Middle frontal gyrus (tissue), 1 donor: Measurements from ENCODE around the gene KAT6B.
"Not testable (repeated sequence)": the region's sequence is repeated elsewhere in the genome, so short reads cannot be mapped to it uniquely, and the experiment has no call there.

Experiments
- DNase-seq: peaks from one replicate; pipeline ENCODE4 v3.0.0-alpha.2; 2015; ENCODE audit warnings: low spot score; ENCODE audit errors: extremely low spot score

The KAT6B gene

DNA sequence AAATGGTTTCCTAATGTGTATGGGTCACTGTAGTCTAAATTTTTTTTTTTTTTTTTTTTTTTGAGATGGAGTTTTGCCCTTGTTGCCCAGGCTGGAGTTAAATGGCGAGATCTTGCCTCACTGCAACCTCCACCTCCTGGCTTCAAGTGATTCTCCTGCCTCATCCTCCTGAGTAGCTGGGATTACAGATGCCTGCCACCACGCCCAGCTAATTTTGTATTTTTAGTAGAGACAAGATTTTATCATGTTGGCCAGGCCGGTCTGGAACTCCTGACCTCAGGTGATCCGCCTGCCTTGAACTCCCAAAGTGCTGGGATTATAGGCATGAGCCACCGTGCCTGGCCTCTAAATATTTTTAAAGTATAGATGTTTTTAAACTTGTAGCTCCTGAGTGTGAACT, 94.7 kb downstream of the KAT6B start:
- DNase-seq, result not testable (repeated sequence)

DNA sequence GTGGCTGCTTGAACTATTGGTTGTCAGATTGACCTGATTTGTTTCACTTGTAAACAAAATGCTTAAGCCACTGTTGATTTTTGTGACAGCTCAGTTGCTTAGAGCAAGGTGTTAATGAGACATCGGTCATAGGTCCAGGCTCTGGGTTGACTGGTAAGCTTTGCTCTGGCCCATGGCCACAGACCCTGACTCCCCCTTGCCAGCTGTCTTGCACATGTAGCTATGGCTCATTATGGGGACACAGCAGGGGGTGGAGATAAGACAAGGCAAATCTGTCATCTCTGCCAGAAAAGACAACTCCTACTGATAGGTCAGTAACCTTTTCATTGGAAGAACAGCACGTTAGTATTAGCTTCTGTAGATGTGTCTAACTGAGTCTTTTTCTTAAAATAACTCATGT, 95.3 kb downstream of the KAT6B start:
- no peak for DNase-seq

DNA sequence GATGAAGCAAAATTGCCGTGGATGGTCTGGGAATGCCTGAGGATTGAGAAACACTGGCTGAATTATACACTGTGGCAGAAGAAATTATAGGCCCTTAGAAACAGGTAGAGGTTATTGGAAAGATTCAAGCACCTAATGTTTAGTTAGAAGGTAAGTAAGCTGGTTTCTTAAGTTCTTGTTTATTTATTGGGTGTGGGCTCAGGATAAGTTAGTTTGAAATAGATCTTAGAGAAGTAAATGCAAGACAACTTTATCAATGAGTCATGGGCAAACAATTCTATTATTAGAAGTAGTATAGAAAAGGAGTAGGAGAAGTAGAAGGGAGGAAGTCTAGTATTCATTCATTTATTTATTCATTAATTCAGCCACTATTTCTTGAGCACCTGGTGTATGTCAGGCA, 96.5 kb downstream of the KAT6B start:
- DNase-seq, result no peak

DNA sequence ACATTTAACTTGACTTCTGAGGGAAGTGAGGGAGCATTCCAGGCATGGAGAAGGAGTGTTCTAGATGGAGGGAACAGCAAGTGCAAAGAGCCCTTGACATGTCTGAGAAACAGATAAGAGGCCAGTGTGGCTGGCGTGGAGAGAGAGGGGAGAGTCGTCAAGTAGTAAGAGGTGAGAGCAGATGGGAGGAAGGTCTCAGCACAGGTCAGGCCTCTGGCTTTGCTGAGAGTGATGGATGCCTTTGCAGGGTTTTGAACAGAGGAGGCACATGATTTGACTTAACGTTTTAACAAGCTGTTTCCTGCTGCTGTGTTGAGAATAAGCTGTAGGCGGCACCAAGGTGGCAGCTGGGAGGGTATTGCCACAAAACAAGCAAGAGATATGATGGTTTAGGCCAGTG, 97.2 kb downstream of the KAT6B start:
- no peak for DNase-seq

DNA sequence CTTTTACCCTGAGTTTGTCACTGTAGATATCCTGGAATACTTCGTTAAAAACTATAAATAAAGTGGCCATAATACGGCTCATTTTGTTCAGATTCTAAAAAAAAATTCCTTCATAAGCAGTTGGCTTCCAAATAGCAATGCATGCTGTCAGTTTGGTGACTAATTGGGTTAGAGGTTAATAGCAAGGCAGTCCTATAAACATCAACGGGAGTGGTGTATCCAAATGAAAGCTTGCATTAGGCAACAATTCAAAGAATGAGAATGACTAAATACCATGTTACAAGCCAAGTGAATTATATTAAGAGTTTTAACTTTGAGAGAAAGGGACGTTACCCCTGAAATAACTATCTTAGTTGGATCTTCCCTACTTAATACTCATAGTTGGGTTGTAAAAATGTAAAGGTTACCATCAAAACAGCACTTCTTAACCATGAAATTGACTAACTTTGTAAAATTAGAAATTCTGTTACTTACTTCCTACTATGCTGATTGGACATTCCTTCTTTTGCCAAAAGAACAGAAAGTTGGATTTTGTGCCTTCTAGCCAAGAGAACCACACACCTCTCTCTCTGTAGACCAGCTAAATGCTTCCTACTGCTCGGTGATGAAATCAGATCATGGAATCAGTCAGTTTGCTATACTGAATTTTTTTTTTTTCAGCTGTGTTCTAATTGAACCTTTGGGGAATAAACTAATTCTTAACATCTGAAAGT, 98.0 kb downstream of the KAT6B start:
- no peak for DNase-seq

DNA sequence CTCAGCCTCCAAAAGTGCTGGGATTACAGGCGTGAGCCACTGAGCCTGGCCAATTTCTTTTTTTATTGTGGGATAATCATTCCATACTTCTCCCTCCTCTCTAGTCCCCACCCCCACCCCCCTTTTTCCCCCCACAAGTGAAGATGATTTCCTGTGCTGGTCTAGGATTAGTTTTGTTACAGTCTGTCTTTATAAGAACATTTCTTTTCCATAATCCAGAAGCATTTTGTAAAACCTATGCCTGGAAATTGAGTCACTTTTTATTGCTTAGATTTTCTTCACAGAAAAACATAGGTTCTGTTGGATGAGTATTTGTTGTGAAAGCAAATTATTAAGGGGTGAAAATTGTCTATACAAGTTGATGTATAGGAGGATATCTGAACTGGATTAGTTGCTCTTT, 98.9 kb downstream of the KAT6B start:
- DNase-seq, result no peak

DNA sequence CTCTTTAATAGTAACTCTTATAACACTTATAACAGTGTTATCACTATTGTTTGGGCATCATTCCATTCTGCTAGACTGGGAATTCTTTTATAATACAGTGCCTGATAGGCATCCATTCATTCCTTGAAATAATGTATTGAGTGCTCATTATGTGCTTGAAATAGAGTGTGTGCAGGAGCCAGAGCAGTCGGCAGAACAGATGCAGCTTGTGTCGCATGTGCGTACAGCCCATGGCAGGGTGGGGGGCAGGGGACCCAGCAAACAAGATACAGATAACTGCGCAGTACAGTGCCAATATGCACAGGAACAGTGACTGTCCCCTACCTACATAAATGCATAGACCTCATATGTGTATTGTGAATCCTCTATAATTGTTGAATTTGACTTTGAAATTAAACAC, 99.3 kb downstream of the KAT6B start:
- DNase-seq, result no peak

DNA sequence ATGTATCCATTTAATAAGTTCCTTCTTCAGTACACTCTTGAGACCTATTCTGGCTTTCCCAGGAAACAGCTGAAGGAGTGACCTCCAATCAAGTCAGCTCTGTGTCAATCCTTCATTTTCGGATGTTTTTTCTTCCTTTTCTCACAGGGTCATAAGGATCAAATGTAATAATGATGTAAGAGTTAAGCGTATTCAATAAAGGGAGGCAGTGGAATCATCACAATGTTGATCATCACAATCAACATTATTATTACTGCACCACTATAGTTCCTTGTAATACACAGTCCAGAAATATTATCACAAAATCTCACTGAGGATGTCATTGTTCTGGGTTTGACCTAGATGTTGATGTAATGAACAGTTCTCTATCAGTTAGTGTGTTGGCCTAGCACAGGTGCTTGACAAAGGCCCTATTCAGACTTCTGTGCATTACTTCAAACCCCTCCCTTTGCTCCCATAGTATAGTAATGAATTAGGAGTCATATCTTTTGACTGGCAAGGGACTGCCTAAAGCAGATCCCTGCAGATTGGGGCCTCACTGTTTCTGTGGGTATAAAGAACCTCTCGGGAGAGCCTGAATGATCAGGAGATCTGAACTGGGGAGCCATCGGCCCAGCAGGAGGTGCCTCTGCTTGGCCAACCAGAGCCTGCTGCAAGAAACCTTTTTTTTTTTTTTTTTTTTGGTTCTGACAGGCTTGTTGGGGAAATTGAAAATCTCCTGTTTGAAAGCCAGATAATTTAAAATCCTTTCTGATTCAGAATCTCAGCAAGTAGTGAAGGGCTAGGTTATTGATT, 100.6 kb downstream of the KAT6B start:
- DNase-seq, result no peak

DNA sequence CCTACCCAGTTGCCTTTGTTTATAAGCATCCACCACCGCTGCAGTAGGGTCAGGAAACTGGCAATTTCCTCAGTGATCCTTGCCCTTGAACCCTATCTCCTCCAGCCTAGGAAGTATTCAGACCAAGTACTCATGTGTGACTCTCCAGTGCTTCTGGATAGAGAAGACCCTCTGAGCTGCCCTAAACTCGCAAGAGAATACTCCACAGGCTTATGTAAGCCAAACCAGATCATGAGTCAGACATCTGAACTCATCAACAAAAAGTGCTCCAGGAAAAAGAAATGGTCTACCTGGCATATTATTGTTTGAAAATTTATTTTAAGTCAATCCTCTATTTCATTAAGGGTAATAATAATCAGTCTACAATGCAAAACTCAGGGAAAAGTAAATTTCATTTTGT, 101.3 kb downstream of the KAT6B start:
- DNase-seq, result no peak

DNA sequence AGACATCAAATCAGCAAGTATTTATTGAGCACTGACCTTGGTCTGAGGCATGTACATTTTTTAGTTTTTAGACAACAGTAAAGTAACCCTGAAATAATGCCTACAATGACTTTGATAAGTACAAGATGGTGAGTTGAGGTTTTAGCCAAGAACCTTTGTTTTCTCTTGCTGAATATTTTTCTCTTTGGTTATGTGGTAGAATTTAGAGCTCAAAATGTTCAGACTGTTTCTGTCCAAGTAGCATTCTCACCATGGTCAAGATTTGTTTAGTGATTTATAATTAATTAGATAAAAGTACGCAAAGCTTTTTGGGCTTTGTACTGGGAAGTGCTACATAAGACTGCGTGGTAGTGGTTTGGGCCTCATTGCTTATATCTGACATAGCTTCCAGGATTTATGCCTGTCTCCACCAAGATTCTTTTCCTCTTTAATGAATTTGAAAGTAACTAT, 102.4 kb downstream of the KAT6B start:
- DNase-seq, result no peak

DNA sequence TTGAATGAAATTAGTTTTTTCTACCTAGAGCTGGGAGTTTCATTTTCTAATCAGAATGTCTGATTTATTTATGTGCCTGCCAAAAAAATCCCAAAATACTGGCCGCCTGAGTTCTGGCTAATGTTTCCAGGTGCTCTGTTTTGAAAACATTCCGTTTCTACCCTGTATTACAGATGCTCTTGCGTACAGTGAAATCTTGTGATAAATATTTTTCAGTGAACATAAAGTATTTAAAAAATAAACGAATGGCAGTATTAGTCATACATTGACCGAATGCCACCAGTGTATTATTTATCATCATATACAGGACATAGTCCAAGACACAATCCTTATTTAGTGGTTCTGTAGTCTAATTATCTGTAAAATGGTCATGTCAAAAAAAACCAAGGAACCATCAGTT, 102.8 kb downstream of the KAT6B start:
- no peak for DNase-seq

DNA sequence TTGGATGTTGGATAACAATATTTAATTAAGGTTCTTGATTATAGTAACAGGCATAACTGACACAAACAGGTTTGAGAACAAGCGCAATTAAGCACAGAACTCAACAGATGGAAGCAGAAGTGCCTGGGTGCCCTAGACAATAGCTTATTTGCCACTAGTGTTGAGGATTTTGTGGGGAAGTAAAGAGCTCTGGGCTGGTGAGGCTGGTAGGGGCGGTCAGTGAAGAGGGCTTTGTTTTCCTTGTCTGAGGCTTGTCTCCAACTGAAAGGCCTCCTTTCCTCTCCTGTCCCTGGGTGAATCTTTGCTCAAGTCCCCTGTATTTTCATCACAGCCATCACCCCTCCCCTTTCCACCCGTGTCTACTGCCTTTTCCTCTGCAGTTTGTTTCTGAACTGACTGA, 104.6 kb downstream of the KAT6B start:
- no peak for DNase-seq

DNA sequence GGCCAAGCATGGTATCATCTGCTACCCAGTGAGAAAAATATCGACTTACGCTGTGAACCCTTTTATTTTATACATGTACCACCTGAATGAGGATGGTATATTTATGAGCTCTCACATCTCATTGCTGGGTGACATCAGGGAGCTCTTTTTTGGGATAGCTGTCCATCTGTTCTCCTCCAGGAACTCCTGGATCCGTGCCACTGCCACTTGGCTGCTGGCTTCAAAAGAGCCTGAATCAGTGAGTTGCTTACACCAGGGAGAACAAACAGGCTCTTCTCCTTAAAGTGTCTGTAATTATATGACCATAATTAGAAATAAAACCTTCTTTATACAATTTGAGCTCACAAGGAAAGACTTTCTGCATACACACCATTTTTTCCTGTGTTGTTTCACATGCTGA, 106.2 kb downstream of the KAT6B start:
- peak; percentile 62 for DNase-seq

DNA sequence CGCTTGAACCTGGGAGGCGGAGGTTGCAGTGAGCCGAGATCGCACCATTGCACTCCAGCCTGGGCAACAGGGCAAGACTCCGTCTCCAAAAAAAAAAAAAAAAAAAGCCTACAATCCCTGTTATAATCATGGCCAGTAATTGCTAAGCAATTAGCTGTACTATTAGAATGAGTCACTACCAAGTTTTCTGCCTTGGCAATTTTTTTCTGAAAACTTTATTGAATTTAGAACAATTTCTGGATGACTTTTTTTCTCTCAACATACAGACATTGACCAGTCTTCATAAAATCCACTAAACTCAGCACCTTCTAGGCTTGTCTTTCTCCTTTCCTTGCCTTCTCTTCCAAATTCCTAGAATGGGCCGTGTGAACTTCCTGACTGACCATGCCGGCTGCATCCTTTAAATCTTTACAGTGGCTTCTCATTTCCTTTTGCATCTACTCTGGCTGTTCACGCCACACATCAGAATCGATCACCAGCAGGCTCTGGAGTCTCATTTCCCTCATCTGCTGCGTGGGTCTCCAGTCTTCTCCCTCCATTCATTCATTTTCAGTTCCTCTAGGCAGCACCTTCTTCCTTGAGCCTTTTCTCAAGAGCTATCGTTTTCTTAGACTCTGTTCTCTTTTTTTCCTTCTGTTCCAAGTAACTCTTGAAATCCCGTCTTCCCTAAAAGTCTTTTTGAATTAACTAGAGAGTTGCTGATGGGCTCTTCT, 107.9 kb downstream of the KAT6B start:
- DNase-seq, result no peak

DNA sequence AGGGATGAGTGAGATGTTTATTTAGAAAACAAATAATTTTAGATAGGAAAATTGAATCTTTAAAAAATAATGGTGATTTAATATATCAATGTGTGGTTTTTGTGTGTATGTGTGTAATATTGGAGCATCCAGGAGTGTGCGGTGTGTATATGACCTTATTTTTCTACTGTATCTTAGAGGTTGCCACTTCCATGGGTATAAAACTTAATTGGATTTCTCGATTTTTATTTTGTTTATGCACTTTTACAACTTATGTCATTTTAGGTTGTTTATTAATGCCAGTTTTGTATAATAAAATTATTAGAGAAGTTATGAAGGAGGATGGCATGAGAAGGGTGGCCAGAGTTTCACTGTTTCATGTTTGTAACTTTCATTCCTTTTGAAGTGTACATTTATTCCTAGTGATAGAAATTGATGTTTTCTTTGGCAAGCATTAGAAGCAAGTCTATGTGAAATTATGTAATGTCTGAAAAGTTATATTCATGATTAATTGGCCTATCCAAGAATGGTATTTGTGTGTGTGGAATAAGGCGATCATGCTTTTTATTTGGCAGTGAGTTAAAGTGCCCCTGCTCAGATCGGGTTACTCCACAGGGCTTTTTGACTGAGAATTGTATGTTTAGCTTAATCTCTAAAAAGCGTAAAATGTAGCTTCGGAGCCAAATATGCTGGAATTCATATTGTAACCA, 110.3 kb downstream of the KAT6B start:
- DNase-seq, result no peak

DNA sequence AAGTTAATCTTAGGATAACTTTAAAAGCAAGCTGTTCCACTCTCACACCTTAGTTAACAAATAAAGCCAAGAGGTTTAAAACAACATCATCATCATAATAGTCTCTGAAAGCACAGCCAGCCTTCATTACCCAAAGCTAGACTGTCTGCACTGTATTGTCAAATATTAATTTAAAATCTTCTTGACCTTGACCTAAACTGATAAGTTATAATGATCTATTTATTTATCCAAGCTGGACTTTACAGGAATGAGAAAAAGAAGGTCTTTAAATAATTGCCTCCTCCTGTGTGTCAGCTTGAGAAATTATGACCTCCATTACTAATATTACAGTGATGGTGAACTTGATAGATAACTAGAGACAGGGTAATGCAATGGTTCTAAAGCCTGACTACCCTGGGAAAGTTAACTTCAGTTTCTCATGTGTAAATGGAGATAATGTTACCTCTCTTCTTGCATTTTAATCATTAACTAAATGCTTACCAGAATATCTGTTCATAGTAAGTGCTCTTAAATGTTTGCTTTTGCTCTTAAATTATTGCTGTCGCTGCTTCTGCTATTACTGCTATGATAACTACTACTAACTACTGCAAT, 111.0 kb downstream of the KAT6B start:
- DNase-seq, result no peak

DNA sequence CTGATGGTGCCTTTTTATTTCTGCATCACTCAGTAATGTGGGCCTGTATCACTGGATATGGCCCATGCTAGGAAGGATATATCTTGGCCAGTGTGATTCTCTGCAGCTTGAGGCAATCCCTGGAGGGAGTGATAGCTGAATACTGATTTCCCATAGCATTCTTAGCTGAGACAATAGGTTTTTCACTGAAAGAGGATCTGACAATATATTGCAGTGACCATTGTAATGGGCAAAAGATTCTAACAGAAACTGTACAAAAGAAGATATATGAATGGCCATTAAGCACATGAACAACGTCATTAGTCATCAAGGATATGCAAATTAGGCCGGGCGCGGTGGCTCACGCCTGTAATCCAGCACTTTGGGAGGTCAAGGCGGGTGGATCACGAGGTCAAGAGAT, 117.8 kb downstream of the KAT6B start:
- no peak for DNase-seq

DNA sequence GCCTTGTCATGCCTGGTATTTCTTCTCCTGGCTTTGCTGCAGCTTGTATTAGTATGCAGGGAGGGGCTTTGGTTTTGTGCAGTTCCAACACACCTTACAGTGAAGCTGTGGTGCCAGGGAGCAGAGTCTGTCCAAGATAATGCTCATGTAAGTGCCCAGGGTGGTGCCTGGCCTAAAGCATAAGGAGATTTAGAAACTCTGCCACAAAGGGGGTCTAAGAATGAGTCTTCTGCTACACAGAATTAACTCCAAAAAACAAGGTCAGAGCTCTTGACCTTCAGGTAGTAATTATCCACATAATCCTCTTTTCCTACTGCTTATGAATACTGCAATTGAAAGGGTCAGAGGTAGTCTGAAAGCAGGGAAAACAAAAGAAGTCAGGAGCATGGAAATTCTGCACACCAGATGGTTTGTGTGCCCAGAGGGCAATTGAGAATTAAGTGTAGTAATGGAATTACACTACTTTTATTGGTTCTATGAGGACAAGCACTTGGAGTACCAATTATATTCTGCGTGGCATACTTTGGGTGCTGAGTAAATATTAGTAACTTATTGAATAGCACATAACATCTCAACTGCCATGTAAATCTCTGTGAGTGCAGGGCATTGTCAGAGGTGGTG, 121.5 kb downstream of the KAT6B start:
- DNase-seq, result no peak

DNA sequence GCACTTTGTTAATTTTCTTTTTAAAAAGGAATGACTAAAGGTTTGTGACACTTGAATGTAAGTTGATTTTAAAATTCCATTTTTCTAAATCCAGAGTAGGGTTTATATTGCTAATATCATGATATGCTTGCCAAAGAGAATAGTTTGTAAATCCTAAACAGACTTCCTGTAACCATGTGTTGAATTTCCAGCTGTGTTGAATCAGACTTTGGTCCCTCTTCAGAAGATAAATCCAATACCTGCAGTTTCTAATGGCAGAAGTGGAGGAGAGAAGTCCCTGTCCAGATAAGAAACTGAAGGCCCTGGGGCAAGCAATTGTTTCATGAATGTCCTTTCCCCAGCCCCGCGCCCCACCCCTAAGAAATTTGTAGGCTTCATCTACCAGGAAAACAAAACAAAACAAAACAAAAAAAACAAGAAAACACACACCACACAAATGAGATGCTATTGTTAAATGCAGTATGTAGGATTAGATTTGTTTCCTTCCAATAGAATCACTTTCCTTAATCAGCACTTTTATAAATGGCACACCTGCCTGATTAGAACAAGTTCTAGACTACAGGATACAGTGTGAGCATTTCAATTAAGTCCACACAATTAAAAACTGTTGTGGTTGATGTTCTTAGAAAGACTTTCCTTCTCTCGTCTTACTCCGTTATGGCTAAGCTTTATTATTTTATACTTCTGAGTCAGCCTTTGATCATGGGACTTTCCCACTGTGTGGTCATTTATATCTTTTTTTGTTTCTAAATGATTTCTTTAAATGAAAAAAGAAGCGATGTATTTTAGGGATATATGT, 122.8 kb downstream of the KAT6B start:
- DNase-seq, result no peak
